ENCODE data around the gene MRAS. TPM values are rescaled to one million over a fixed set of nuclear protein-coding genes. Genes with fewer than 3 reads are reported as not detected.

MRAS gene
- total RNA-seq, 4 donors from 2014 or later = 35.6 to 59.2 (median 45.8) TPM

- no peak overlapping the region for H3K4me3 ChIP-seq
- WGBS = 74% methylated on average over 8 of the region's 8 CpGs
- no peaks in the 10 kb centered on the region for H3K9me3 ChIP-seq
- intact Hi-C loops (cut with DNase I) = no loop called here
- no peak overlapping the region for H3K27ac ChIP-seq (replicated peaks in 1 of 4)
- no peaks in the 10 kb centered on the region for H3K27me3 ChIP-seq
- peaks cover 42 to 71% (median 58%) of the 10 kb centered on the region in 4 donors for H3K4me1 ChIP-seq
- TF ChIP-seq POLR2AphosphoS5 (IDR thresholded peaks at IDR 0.05) = no peak
- TF ChIP-seq EP300 (IDR thresholded peaks at IDR 0.05) = no peak
- no peak for TF ChIP-seq POLR2A (IDR thresholded peaks at IDR 0.05; ENCODE audit: low read depth)
- no peak for TF ChIP-seq CTCF (IDR thresholded peaks at IDR 0.05)
- H3K36me3 ChIP-seq = peaks cover 0 to 4% (median 0%) of the 10 kb centered on the region in 4 donors
- DNase-seq (ENCODE audit: extremely low spot score) = no peak
These were observed 17.8 kb downstream of the MRAS start for GRCh38 chr3:138366006-138366759.

GRCh38 chr3:138367326-138367850 is 19.0 kb downstream of the MRAS start:
- DNase-seq (ENCODE audit: extremely low spot score) = no peak
- peaks cover 0 to 4% (median 0%) of the 10 kb centered on the region in 4 donors for H3K36me3 ChIP-seq
- H3K9me3 ChIP-seq = no peaks in the 10 kb centered on the region
- H3K4me3 ChIP-seq = no peak overlapping the region
- H3K27ac ChIP-seq (replicated peaks in 1 of 4) = peak overlapping the region in 1 of 4 donors; percentile 5
- no peaks in the 10 kb centered on the region for H3K27me3 ChIP-seq
- intact Hi-C loops (cut with DNase I) = no loop called here
- H3K4me1 ChIP-seq = peaks cover 42 to 73% (median 57%) of the 10 kb centered on the region in 4 donors
- TF ChIP-seq POLR2AphosphoS5 (IDR thresholded peaks at IDR 0.05) (no peak), EP300 (IDR thresholded peaks at IDR 0.05) (no peak), POLR2A (IDR thresholded peaks at IDR 0.05; ENCODE audit: low read depth) (no peak), CTCF (IDR thresholded peaks at IDR 0.05) (no peak)
- WGBS = 84% methylated on average over 6 of the region's 7 CpGs

- Histone ChIP-seq H3K9me3 (no peaks in the 10 kb centered on the region), H3K4me3 (no peak overlapping the region), H3K4me1 (peaks cover 42 to 73% (median 56%) of the 10 kb centered on the region in 4 donors), H3K27ac (replicated peaks in 1 of 4) (no peak overlapping the region), H3K27me3 (no peaks in the 10 kb centered on the region), H3K36me3 (peaks cover 0 to 4% (median 2%) of the 10 kb centered on the region in 4 donors)
- intact Hi-C loops (cut with DNase I) = no loop called here
- no peak for TF ChIP-seq POLR2AphosphoS5 (IDR thresholded peaks at IDR 0.05)
- no peak for TF ChIP-seq POLR2A (IDR thresholded peaks at IDR 0.05; ENCODE audit: low read depth)
- TF ChIP-seq CTCF (IDR thresholded peaks at IDR 0.05) = no peak
- TF ChIP-seq EP300 (IDR thresholded peaks at IDR 0.05) = no peak
- WGBS = 47% methylated on average over 5 of the region's 5 CpGs
- no peak for DNase-seq (ENCODE audit: extremely low spot score)
These were observed 19.5 kb downstream of the MRAS start for GRCh38 chr3:138367911-138368310.

- no peak for TF ChIP-seq POLR2AphosphoS5 (IDR thresholded peaks at IDR 0.05)
- TF ChIP-seq EP300 (IDR thresholded peaks at IDR 0.05) = no peak
- TF ChIP-seq POLR2A (IDR thresholded peaks at IDR 0.05; ENCODE audit: low read depth) = no peak
- no peak for TF ChIP-seq CTCF (IDR thresholded peaks at IDR 0.05)
- no peak for DNase-seq (ENCODE audit: extremely low spot score)
These were observed 20.9 kb downstream of the MRAS start for GRCh38 chr3:138369151-138369900.

More at GRCh38 chr3:138369151-138369900, 20.9 kb downstream of the MRAS start:
- intact Hi-C loops (cut with DNase I) = no loop called here
- WGBS = 84% methylated on average over 8 of the region's 8 CpGs
- Histone ChIP-seq H3K36me3 (peaks cover 0 to 11% (median 3%) of the 10 kb centered on the region in 4 donors), H3K27me3 (no peaks in the 10 kb centered on the region), H3K27ac (replicated peaks in 1 of 4) (no peak overlapping the region), H3K4me3 (no peak overlapping the region), H3K4me1 (peaks cover 42 to 70% (median 54%) of the 10 kb centered on the region in 4 donors), H3K9me3 (no peaks in the 10 kb centered on the region)

Measured in esophagus muscularis mucosa (tissue), 4 donors.